H1 (cell line): ENCODE results near the gene MTFR1L. TPM values are rescaled to one million over a fixed set of nuclear protein-coding genes. Genes with fewer than 3 reads are reported as not detected.

Experiments used
- CBX5 ChIP-seq: fragments of 300-800, 300-1000 bp; sonication (generic); IDR thresholded peaks from 2 replicates; pipeline ENCODE4 v1.7.1; 2016; ENCODE audit warnings: antibody characterized with exemption, low read length, low read depth
- CREB1 ChIP-seq: IDR thresholded peaks from 2 replicates; pipeline ENCODE4 v1.6.1; 2012; ENCODE audit warnings: inconsistent platforms
- FOSL1 ChIP-seq: IDR thresholded peaks from 2 replicates; pipeline ENCODE4 v1.6.1; 2011; ENCODE audit warnings: mild to moderate bottlenecking, low read depth, low read length, moderate library complexity; ENCODE audit not compliant: insufficient read depth
- polyA plus RNA-seq, 7 experiments: library from polyadenylated mRNA; depleted of rRNA in 3 of 7; stranded (reverse) in 5 of 7; unstranded in 2 of 7; fragments of >200 nt in 5 of 7; fragments of 200-250 nt in 2 of 7; gene quantifications; 1 replicate in 5 of 7; 2 replicates in 1 of 7; 4 replicates in 1 of 7; pipeline versions ENCODE4 v1.2.1 to v1.2.3, GENCODE V29; 2011 to 2013; ENCODE audit warnings: missing spikeins in 2 of 7, mixed read lengths in 2 of 7
- total RNA-seq: library from RNA; stranded (reverse); fragmentation: NEBNext Ultra II Directional; extraction: Animal tissue kit (Norgen Biotek cat#: 25700); gene quantifications from 2 replicates; pipeline ENCODE4 v1.2.1, GENCODE V29; 2021

The MTFR1L gene
- total and polyA plus RNA-seq, 2 of the 8 experiments (the other 6 are each of a cell fraction or from before 2014, with no cell fraction given) = 20.8 to 23.1 TPM

GRCh38 chr1:25770541-25771220 is 49.1 kb upstream of the MTFR1L start (continued):
- TF ChIP-seq FOSL1 (no peak), CBX5 (no peak), CREB1 (no peak)
- TF ChIP-seq, all 59 proteins: peak for 0
